ENCODE measurements around the gene RRBP1. TPM values are rescaled to one million over a fixed set of nuclear protein-coding genes. Genes with fewer than 3 reads are reported as not detected.

The RRBP1 gene
- total RNA-seq, 6 donors from 2014 or later: 143 to 256 (median 172) TPM

DNA sequence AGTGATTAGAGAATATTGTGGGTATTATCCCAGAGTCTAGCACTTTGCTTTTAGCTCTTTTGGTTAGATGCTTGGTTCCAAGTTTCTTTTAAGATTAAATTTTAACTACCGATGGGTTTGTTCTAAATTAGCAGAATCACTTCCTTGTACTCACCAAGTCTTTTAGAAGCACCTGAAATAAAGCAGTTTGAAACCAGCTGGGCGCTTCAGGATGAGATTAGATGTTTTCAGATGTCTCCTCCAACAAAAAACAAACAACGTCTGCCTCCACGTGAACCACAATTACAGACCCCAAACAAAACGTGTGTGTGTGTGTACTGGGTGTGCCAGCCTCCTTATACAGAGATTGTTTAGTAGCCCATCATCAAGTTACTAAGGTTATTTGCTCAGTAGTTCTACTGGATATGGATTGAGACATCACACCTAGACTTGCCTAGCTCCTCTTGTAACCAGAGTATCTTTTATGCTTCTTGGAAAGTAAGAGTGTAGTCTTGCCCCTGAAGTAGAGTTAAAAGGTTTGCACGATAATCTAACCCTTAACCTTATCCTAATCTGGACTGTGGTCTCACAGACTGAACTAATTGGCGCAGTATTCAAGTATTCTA is 109.9 kb downstream of the RRBP1 start:
- TF ChIP-seq, protein P1, sequence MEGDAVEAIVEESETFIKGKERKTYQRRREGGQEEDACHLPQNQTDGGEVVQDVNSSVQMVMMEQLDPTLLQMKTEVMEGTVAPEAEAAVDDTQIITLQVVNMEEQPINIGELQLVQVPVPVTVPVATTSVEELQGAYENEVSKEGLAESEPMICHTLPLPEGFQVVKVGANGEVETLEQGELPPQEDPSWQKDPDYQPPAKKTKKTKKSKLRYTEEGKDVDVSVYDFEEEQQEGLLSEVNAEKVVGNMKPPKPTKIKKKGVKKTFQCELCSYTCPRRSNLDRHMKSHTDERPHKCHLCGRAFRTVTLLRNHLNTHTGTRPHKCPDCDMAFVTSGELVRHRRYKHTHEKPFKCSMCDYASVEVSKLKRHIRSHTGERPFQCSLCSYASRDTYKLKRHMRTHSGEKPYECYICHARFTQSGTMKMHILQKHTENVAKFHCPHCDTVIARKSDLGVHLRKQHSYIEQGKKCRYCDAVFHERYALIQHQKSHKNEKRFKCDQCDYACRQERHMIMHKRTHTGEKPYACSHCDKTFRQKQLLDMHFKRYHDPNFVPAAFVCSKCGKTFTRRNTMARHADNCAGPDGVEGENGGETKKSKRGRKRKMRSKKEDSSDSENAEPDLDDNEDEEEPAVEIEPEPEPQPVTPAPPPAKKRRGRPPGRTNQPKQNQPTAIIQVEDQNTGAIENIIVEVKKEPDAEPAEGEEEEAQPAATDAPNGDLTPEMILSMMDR (IDR thresholded peaks at IDR 0.05): no peak
- peak in 1 of 4 donors; percentile 8 for TF ChIP-seq EP300 (IDR thresholded peaks at IDR 0.05)
- H3K36me3 ChIP-seq: peaks cover 0 to 6% (median 0%) of the 10 kb centered on the region in 4 donors
- H3K4me3 ChIP-seq: peak overlapping the region in 3 of 4 donors; percentile 87 to 94 (median 90)
- H3K27ac ChIP-seq: peak overlapping the region; percentile 98 to 100 (median 98)
- no peaks in the 10 kb centered on the region for H3K27me3 ChIP-seq
- no peaks in the 10 kb centered on the region for H3K9me3 ChIP-seq
- H3K4me1 ChIP-seq: peaks cover 36 to 51% (median 43%) of the 10 kb centered on the region in 4 donors
- no peak for DNase-seq
- 44 to 48% methylated on average over 7 of the region's 7 CpGs for WGBS, 2 donors
- no peak for ATAC-seq (ENCODE audit: low FRiP score in 2 of 2)

DNA sequence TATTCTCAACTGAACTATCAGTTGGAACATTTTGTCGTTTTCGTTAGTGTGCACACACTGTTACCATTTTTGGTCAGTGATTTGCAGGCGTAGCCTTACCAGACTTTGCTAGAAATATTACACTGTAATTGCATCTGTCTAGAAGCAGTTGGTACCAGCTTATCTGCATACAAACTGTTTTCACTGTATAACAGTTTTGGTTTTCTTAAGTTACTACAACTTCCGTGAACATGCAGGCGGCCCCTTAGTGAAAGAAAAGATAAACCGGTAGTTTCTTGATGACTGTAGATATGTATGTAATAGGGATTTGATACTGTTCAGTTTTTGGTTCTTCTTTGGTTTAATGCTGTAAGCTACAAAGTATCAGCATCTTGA is 110.9 kb downstream of the RRBP1 start:
- no peak for DNase-seq
- Histone ChIP-seq H3K9me3 (no peaks in the 10 kb centered on the region), H3K4me1 (peaks cover 26 to 44% (median 35%) of the 10 kb centered on the region in 4 donors), H3K27me3 (no peaks in the 10 kb centered on the region), H3K27ac (peak overlapping the region; percentile 98 to 100 (median 98)), H3K36me3 (peaks cover 0 to 6% (median 0%) of the 10 kb centered on the region in 4 donors), H3K4me3 (peak overlapping the region; percentile 87 to 98 (median 92))
- WGBS, 2 donors: 7 to 12% methylated on average over 6 of the region's 6 CpGs
- no peak for TF ChIP-seq EP300 (IDR thresholded peaks at IDR 0.05)
- no peak for TF ChIP-seq POLR2A (IDR thresholded peaks at IDR 0.05)
- TF ChIP-seq, protein P1 (IDR thresholded peaks at IDR 0.05): no peak
- no peak for TF ChIP-seq POLR2AphosphoS5 (IDR thresholded peaks at IDR 0.05)
- ATAC-seq (ENCODE audit: low FRiP score in 2 of 2): no peak

DNA sequence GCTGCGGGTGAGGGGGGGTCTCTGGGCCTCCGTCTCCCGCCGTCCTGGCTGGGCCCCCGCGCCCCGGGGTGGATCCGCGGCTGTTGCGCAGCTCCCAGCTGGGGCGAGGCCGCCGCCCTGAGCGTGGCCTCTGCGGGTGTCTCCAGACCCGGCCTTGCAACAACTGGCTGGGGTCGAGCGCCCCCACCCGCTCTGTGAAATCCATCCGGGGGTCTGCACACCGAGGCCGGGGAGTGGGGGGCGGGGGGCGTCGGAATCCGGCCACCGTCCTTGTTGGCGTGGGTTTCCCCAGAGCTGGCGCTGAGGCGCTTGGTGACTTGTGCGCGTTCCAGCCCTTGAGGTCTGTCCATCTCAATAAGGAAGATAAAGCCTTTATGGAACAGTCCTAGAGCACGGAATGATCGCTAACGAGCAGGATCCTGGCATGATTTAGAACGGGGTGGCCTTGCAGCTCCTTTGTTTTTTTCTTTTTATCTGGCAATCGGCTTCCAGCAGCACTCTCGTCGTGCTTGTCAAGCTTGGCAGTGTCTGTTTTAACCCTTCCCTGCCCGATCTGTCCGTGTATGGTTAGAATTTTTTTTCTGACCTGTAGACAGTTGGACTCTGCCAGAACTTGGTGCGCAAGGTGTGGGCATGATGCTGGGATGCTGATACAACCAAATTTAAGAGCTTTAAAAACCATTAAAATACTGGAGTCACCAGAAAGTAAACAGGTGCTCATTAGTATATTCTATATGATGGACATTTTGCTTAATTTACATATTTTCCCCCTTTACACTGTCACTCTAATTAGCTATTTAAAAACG is 111.5 kb downstream of the RRBP1 start:
- 1% methylated on average over 11 to 43 of the region's 43 CpGs for WGBS, 2 donors
- Histone ChIP-seq H3K27ac (peak overlapping the region; percentile 98 to 100 (median 98)), H3K4me3 (peak overlapping the region; percentile 87 to 98 (median 92)), H3K27me3 (no peaks in the 10 kb centered on the region), H3K36me3 (peaks cover 0 to 6% (median 0%) of the 10 kb centered on the region in 4 donors), H3K4me1 (peaks cover 20 to 41% (median 32%) of the 10 kb centered on the region in 4 donors), H3K9me3 (no peaks in the 10 kb centered on the region)
- DNase-seq (peak in 1 of 2 donors; percentile 53), ATAC-seq (ENCODE audit: low FRiP score in 2 of 2) (peak; percentile 13 to 53)
- no peak for TF ChIP-seq POLR2AphosphoS5 (IDR thresholded peaks at IDR 0.05)
- TF ChIP-seq EP300 (IDR thresholded peaks at IDR 0.05): no peak
- TF ChIP-seq, protein P1 (IDR thresholded peaks at IDR 0.05): peak in 1 of 6 experiments; percentile 26
- TF ChIP-seq POLR2A (IDR thresholded peaks at IDR 0.05): peak in 2 of 4 donors; percentile 11 to 12

DNA sequence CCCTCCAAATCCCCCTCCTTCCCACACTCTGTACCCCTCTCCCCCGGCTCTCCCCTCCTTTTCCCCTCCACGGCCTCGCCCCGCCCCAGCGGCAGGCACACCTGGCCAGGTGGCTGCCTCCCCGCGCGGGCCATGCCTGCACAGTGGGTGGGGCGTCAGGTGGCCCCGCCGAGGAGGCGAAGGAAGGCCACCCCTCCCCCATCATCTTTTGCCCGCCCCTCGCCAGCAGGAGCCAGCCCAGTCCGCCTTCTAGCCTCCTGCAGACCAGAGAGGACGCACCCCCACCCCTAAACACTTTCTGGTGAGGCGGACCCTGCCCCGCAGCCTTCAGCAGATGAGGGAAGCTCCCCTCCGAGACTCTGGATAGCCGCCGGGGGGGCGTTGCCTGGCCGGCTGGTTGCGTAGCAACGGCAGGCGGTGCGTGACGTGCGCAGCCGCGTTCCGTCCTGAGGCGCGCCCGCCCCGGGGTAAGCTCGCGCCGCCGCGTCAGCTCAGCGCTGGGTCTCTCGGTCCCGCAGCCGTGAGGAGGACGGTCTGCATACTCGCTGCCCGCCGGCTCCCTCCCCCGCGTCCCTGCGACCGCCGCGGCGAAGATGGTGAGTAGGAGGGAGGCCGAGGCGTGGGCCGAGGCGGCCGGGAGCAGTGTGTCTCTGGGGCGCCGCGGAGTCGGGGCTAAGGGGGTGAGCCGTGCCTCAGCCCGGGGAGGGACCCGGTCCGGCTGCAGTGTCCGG is 112.3 kb downstream of the RRBP1 start, which contains the start of gene DSTN:
Gene DSTN, plus strand, starts transcription at position 460 of the 731 bp plus-strand sequence. Its CDS starts 134 bp downstream, at position 594.
- H3K27ac ChIP-seq: peak within 1 kb of the TSS; percentile 98 to 100 (median 98)
- TF ChIP-seq EP300 (IDR thresholded peaks at IDR 0.05) (peak in 1 of 4 donors; percentile 67), POLR2AphosphoS5 (IDR thresholded peaks at IDR 0.05) (peak; percentile 95 to 97), POLR2A (IDR thresholded peaks at IDR 0.05) (peak in 3 of 4 donors; percentile 95 to 99 (median 99))
- TF ChIP-seq, protein P1 (IDR thresholded peaks at IDR 0.05): peak in 1 of 6 experiments; percentile 16
- 0 to 1% methylated on average over 22 to 25 of the region's 70 CpGs for WGBS, 2 donors
- ATAC-seq (ENCODE audit: low FRiP score in 2 of 2) (peak; percentile 93 to 95), DNase-seq (peak; percentile 95 to 98)
- H3K27me3 ChIP-seq: no peaks in the 10 kb centered on the region
- H3K36me3 ChIP-seq: peaks cover 0 to 6% (median 0%) of the 10 kb centered on the region in 4 donors
- H3K4me1 ChIP-seq: peaks cover 17 to 41% (median 29%) of the 10 kb centered on the region in 4 donors
- peak within 1 kb of the TSS; percentile 87 to 98 (median 92) for H3K4me3 ChIP-seq
- no peaks in the 10 kb centered on the region for H3K9me3 ChIP-seq
